Endothelial cell of umbilical vein (primary cell): ENCODE measurements around the gene ZNF385D. TPM values are rescaled to one million over a fixed set of nuclear protein-coding genes. Genes with fewer than 3 reads are reported as not detected.

ENCODE experiments used
- BruUV-seq: library from RNA; stranded (reverse); fragments of 400-500 nt; replicated peaks from 2 replicates; lab custom pipeline; 2021; lab: Mats Ljungman, UMichigan
- CTCF ChIA-PET: fragments of 300-600, 350-600 bp; sonication (Branson Sonifier 250); formaldehyde crosslinking; loops from one replicate; lab custom pipeline; 2021; ENCODE audit warnings: antibody characterized with exemption, inconsistent platforms; lab: Charles Lee
- POLR2A ChIA-PET: fragments of 300-600, 350-600 bp; sonication (Branson Sonifier 250); formaldehyde crosslinking; loops from one replicate; lab custom pipeline; 2021; ENCODE audit warnings: antibody characterized with exemption, inconsistent platforms; lab: Charles Lee
- DNase-seq: peaks from one replicate; pipeline ENCODE4 v3.0.0-alpha.2; 2011; ENCODE audit warnings: low read depth, low spot score
- FAIRE-seq: peaks from 2 replicates; lab custom pipeline; 2011; peaks lifted over from hg19 to GRCh38; lab: Jason Lieb, UNC
- H2AFZ ChIP-seq: 2 replicates; pipeline ENCODE4 v1.6.0; 2012; ENCODE audit warnings: low read depth, low read length, control low read depth, inconsistent platforms
- H3K27ac ChIP-seq: 2 replicates; pipeline ENCODE4 v1.5.1; 2011; ENCODE audit warnings: low read depth, mild to moderate bottlenecking, control low read depth, low read length, moderate library complexity; ENCODE audit not compliant: insufficient read depth
- H3K27me3 ChIP-seq, 2 experiments: 2 replicates each; pipeline versions ENCODE4 v1.6.0 to v1.6.1; 2011; ENCODE audit warnings: low read length in 2 of 2, mixed read lengths in 1 of 2; ENCODE audit not compliant: control insufficient read depth in 2 of 2, insufficient read depth in 2 of 2
- H3K36me3 ChIP-seq, 2 experiments: 2 replicates in 1 of 2; 3 replicates in 1 of 2; pipeline ENCODE4 v1.5.1; 2011; ENCODE audit warnings: low read length in 2 of 2, mild to moderate bottlenecking in 1 of 2, moderate library complexity in 1 of 2; ENCODE audit not compliant: control insufficient read depth in 2 of 2, insufficient read depth in 2 of 2; ENCODE audit errors: extremely low read depth in 1 of 2
- H3K4me1 ChIP-seq: 3 replicates; pipeline ENCODE4 v1.5.1; 2011; ENCODE audit warnings: mild to moderate bottlenecking, low read length; ENCODE audit not compliant: control insufficient read depth, insufficient read depth; ENCODE audit errors: extremely low read depth
- H3K4me2 ChIP-seq: 2 replicates; pipeline ENCODE4 v1.6.1; 2011; ENCODE audit warnings: low read length, control low read depth, mixed read lengths; ENCODE audit not compliant: insufficient read depth
- H3K4me3 ChIP-seq, 3 experiments: fragments of 200-600 bp in 1 of 3; sonication (generic), shearing (Covaris generic) in 1 of 3; replicated peaks in 1 of 3; 2 replicates each; pipeline ENCODE4 v1.5.1; 2011 to 2016; ENCODE audit warnings: control low read depth in 3 of 3, low read length in 3 of 3, mild to moderate bottlenecking in 2 of 3, inconsistent platforms in 1 of 3, low read depth in 1 of 3, moderate library complexity in 1 of 3; ENCODE audit not compliant: insufficient read depth in 1 of 3
- H3K79me2 ChIP-seq: 2 replicates; pipeline ENCODE4 v1.6.0; 2012; ENCODE audit warnings: low read length, inconsistent platforms; ENCODE audit not compliant: control insufficient read depth, insufficient read depth
- H3K9ac ChIP-seq: replicated peaks from 2 replicates; pipeline ENCODE3; 2011; ENCODE audit warnings: low read length, control low read depth; ENCODE audit not compliant: insufficient read depth; ENCODE audit errors: extremely low read depth
- H3K9me1 ChIP-seq: replicated peaks from 3 replicates; pipeline ENCODE4 v1.6.0; 2011; ENCODE audit warnings: mild to moderate bottlenecking, low read length; ENCODE audit not compliant: control insufficient read depth, insufficient read depth; ENCODE audit errors: extremely low read depth
- H3K9me3 ChIP-seq: replicated peaks from 2 replicates; pipeline ENCODE4 v1.5.1; 2012; ENCODE audit warnings: low read length, inconsistent platforms; ENCODE audit not compliant: control insufficient read depth, insufficient read depth
- H4K20me1 ChIP-seq: replicated peaks from 2 replicates; pipeline ENCODE3; 2011; ENCODE audit warnings: mild to moderate bottlenecking, low read length; ENCODE audit not compliant: control insufficient read depth, insufficient read depth; ENCODE audit errors: extremely low read depth
- EZH2 ChIP-seq: IDR thresholded peaks from 2 replicates; pipeline ENCODE4 v1.6.1; 2012; ENCODE audit warnings: borderline replicate concordance, low read depth, mild to moderate bottlenecking, moderate library complexity, low read length, inconsistent platforms; ENCODE audit not compliant: severe bottlenecking
- FOS ChIP-seq: IDR thresholded peaks from 2 replicates; pipeline ENCODE4 v1.6.1; 2011; ENCODE audit warnings: mild to moderate bottlenecking, low read length, moderate library complexity, borderline replicate concordance; ENCODE audit not compliant: insufficient read depth
- GATA2 ChIP-seq: IDR thresholded peaks from 2 replicates; pipeline ENCODE4 v1.7.0; 2011; ENCODE audit warnings: low read depth, mild to moderate bottlenecking, moderate library complexity, mixed read lengths, low read length; ENCODE audit not compliant: insufficient read length, insufficient read depth
- JUN ChIP-seq: IDR thresholded peaks from 2 replicates; pipeline ENCODE4 v1.6.1; 2011; ENCODE audit warnings: borderline replicate concordance, low read depth; ENCODE audit not compliant: insufficient read length, insufficient read depth
- MYC ChIP-seq: IDR thresholded peaks from one replicate; pipeline ENCODE4 v1.6.1; 2011; ENCODE audit warnings: mild to moderate bottlenecking, low read depth, low read length
- POLR2A ChIP-seq: IDR thresholded peaks from 2 replicates; pipeline ENCODE4 v1.6.1; 2012; ENCODE audit warnings: low read depth, mild to moderate bottlenecking, control low read depth, low read length
- POLR2AphosphoS5 ChIP-seq: IDR thresholded peaks from 2 replicates; pipeline ENCODE4 v1.6.1; 2012; ENCODE audit warnings: low read depth, mild to moderate bottlenecking, control low read depth, low read length, moderate library complexity; ENCODE audit not compliant: insufficient read depth
- dilution Hi-C: fragments of 300-500 bp; cut with MboI; formaldehyde crosslinking; loops from one replicate; pipeline ENCODE4 v1.15.0; 2019; ENCODE audit warnings: low sequenced_read_pairs; ENCODE audit not compliant: extremely low pct_ligation_motif_present
- intact Hi-C: fragments of 100-400 bp; cut with micrococcal nuclease; formaldehyde crosslinking; loops from one replicate; pipeline ENCODE4 v1.10.0; 2022
- polyA plus RNA-seq, 4 experiments: library from polyadenylated mRNA; depleted of rRNA in 3 of 4; stranded (reverse) in 3 of 4; unstranded in 1 of 4; fragments of >200 nt; gene quantifications; 2 replicates each; pipeline versions ENCODE4 v1.2.1 to v1.2.3, GENCODE V29; 2011 to 2012; ENCODE audit warnings: missing spikeins in 1 of 4
- total RNA-seq: library from RNA; stranded (reverse); gene quantifications from 2 replicates; pipeline ENCODE4 v1.2.3, GENCODE V29; 2021
- TF ChIP-seq, protein P1 (sequence below), 2 donors: IDR thresholded peaks; 1 replicate in 1 of 2; 2 replicates in 1 of 2; pipeline ENCODE4 v1.5.1; 2011; ENCODE audit warnings: low read length in 2 of 2, mild to moderate bottlenecking in 2 of 2, moderate library complexity in 2 of 2, control low read depth in 1 of 2, inconsistent platforms in 1 of 2, low read depth in 1 of 2; ENCODE audit not compliant: insufficient read depth in 1 of 2; ENCODE audit errors: extremely low read depth in 1 of 2
- TF ChIP-seq, protein P2 (sequence below): IDR thresholded peaks from 2 replicates; pipeline ENCODE4 v1.6.1; 2011; ENCODE audit not compliant: insufficient read depth, insufficient read length

The ZNF385D gene
- total and polyA plus RNA-seq, 2 donors (not counting 3 experiments of a cell fraction or from before 2014, with no cell fraction given), result not detected

DNA sequence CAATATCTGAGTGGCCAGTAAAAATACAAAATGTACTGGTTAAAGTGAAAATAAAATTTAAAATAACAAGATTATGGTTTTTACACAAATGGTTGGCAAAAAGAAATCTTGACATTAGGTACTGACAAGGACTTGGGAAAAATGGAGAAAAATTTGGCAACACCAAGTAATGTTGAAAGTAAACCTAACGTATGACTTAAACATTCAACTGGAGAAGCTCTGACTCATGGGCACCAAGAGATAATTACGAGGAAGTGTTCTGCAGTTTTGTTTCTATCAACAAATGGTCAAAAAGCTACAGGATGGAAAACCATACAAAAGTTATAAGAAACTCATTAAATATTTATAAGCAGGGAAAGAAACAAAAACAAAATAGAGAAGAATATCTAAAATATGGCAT, 177.7 kb downstream of the ZNF385D start:
- no peaks in the 10 kb centered on the region for H3K9me3 ChIP-seq
- no peaks in the 10 kb centered on the region for H3K36me3 ChIP-seq
- FAIRE-seq, result no peak
- no peaks in the 10 kb centered on the region for H3K79me2 ChIP-seq
- dilution Hi-C loops (no loop called here), intact Hi-C loops (no loop called here)
- POLR2A ChIA-PET, result no interaction called here
- H3K9ac ChIP-seq, result no peak overlapping the region
- BruUV-seq, result no TSS peak
- DNase-seq, result no peak
- TF ChIP-seq JUN, result no peak
- TF ChIP-seq, protein P1, sequence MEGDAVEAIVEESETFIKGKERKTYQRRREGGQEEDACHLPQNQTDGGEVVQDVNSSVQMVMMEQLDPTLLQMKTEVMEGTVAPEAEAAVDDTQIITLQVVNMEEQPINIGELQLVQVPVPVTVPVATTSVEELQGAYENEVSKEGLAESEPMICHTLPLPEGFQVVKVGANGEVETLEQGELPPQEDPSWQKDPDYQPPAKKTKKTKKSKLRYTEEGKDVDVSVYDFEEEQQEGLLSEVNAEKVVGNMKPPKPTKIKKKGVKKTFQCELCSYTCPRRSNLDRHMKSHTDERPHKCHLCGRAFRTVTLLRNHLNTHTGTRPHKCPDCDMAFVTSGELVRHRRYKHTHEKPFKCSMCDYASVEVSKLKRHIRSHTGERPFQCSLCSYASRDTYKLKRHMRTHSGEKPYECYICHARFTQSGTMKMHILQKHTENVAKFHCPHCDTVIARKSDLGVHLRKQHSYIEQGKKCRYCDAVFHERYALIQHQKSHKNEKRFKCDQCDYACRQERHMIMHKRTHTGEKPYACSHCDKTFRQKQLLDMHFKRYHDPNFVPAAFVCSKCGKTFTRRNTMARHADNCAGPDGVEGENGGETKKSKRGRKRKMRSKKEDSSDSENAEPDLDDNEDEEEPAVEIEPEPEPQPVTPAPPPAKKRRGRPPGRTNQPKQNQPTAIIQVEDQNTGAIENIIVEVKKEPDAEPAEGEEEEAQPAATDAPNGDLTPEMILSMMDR (IDR thresholded peaks at IDR 0.05; ENCODE audit: extremely low read depth in 1 of 2, insufficient read depth in 1 of 2, low read depth in 1 of 2, low read length in 2 of 2), result no peak
- TF ChIP-seq MYC, result no peak
- TF ChIP-seq GATA2, result no peak
- no peak for TF ChIP-seq FOS
- TF ChIP-seq, protein P2, sequence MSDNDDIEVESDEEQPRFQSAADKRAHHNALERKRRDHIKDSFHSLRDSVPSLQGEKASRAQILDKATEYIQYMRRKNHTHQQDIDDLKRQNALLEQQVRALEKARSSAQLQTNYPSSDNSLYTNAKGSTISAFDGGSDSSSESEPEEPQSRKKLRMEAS, result no peak
- TF ChIP-seq POLR2A, result no peak
- TF ChIP-seq EZH2, result no peak
- no peak for TF ChIP-seq POLR2AphosphoS5
- no peaks in the 10 kb centered on the region for H3K27me3 ChIP-seq
- no peak overlapping the region for H3K27ac ChIP-seq
- CTCF ChIA-PET, result no interaction called here
- H3K4me3 ChIP-seq, result no peak overlapping the region
- H2AFZ ChIP-seq, result no peak overlapping the region
- no peaks in the 10 kb centered on the region for H3K9me1 ChIP-seq
- no peak overlapping the region for H3K4me2 ChIP-seq
- H3K4me1 ChIP-seq, result no peaks in the 10 kb centered on the region
- H4K20me1 ChIP-seq, result no peaks in the 10 kb centered on the region
